HCT116 (cell line): ENCODE results near the gene EHBP1. TPM values are rescaled to one million over a fixed set of nuclear protein-coding genes. Genes with fewer than 3 reads are reported as not detected.

Experiments used
- ATAC-seq: fragments of 200-7000 bp; cut with Tn5 transposase; 2 replicates; pipeline ENCODE4 v1.9.1; 2020; ENCODE audit warnings: mild to moderate bottlenecking, moderate library complexity
- BruUV-seq: library from RNA; stranded (reverse); fragments of 400-500 nt; replicated peaks from 2 replicates; lab custom pipeline; 2021; lab: Mats Ljungman, UMichigan
- CTCF ChIA-PET: fragments of 300-600 bp; sonication (Branson Sonifier 250); formaldehyde crosslinking; loops from one replicate; lab custom pipeline; 2021; ENCODE audit warnings: antibody characterized with exemption; lab: Charles Lee
- POLR2A ChIA-PET: fragments of 300-600, 350-600 bp; sonication (Branson Sonifier 250); formaldehyde crosslinking; loops from one replicate; lab custom pipeline; 2021; ENCODE audit warnings: antibody characterized with exemption; lab: Charles Lee
- RAD21 ChIA-PET, 2 experiments: fragments of 300-600 bp; sonication (Branson Sonifier 250); formaldehyde crosslinking; loops; one replicate each; lab custom pipeline; 2023; ENCODE audit warnings: low total read pairs in 2 of 2; ENCODE audit not compliant: uncharacterized antibody in 2 of 2, unreplicated experiment in 2 of 2, low non-redundant PET in 1 of 2; lab: Charles Lee
- DNase-seq: peaks from one replicate; pipeline ENCODE4 v3.0.0-alpha.2; 2010; ENCODE audit warnings: low read depth, low spot score
- H2AFZ ChIP-seq: fragments of 200-600 bp; shearing (Covaris generic), sonication (generic); 2 replicates; pipeline ENCODE4 v1.6.1; 2017; ENCODE audit warnings: low read depth, mixed run types, mixed read lengths, antibody characterized with exemption, low read length; ENCODE audit not compliant: poor library complexity, severe bottlenecking
- H3K27ac ChIP-seq: 2 replicates; pipeline ENCODE4 v1.5.1; 2012; ENCODE audit warnings: low read depth, low read length
- H3K27me3 ChIP-seq: fragments of 200-600 bp; sonication (generic); 2 replicates; pipeline ENCODE4 v1.6.1; 2016; ENCODE audit warnings: mixed run types, low read length, mixed read lengths; ENCODE audit not compliant: insufficient read depth
- H3K36me3 ChIP-seq, 2 experiments: fragments of 200-500 bp in 1 of 2; fragments of 200-600 bp in 1 of 2; sonication (Bioruptor generic) in 1 of 2; sonication (generic) in 1 of 2; 2 replicates each; pipeline versions ENCODE4 v1.5.1 to v1.6.1; 2014 to 2016; ENCODE audit warnings: low read length in 2 of 2, inconsistent platforms in 1 of 2, mixed read lengths in 1 of 2, mixed run types in 1 of 2; ENCODE audit not compliant: insufficient read depth in 2 of 2, control insufficient read depth in 1 of 2
- H3K4me1 ChIP-seq, 2 experiments: fragments of 200-600 bp in 1 of 2; sonication (generic) in 1 of 2; 2 replicates each; pipeline versions ENCODE4 v1.5.1 to v1.6.1; 2012 to 2017; ENCODE audit warnings: low read length in 2 of 2, inconsistent platforms in 1 of 2, mild to moderate bottlenecking in 1 of 2, mixed read lengths in 1 of 2, mixed run types in 1 of 2, moderate library complexity in 1 of 2; ENCODE audit not compliant: insufficient read depth in 2 of 2, control insufficient read depth in 1 of 2
- H3K4me2 ChIP-seq: fragments of 200-600 bp; sonication (generic); 2 replicates; pipeline ENCODE4 v1.6.1; 2017; ENCODE audit warnings: mixed run types, low read length, mixed read lengths
- H3K4me3 ChIP-seq, 2 experiments: fragments of 200-600 bp in 1 of 2; sonication (generic) in 1 of 2; replicated peaks in 1 of 2; 2 replicates each; pipeline ENCODE4 v1.5.1; 2011 to 2016; ENCODE audit warnings: low read length in 2 of 2, control low read depth in 1 of 2, low read depth in 1 of 2, mild to moderate bottlenecking in 1 of 2, mixed read lengths in 1 of 2, mixed run types in 1 of 2
- H3K79me2 ChIP-seq: fragments of 200-600 bp; sonication (generic); 2 replicates; pipeline ENCODE4 v1.6.1; 2017; ENCODE audit warnings: mild to moderate bottlenecking, mixed run types, low read length, moderate library complexity, mixed read lengths; ENCODE audit not compliant: insufficient read depth
- H3K9ac ChIP-seq: fragments of 200-600 bp; sonication (generic); 2 replicates; pipeline ENCODE4 v1.6.1; 2016; ENCODE audit warnings: low read length, mixed read lengths
- H3K9me2 ChIP-seq: fragments of 200-600 bp; sonication (generic), shearing (Covaris generic); 2 replicates; pipeline ENCODE4 v1.6.1; 2017; ENCODE audit warnings: mixed run types, mild to moderate bottlenecking, moderate library complexity; ENCODE audit not compliant: insufficient read depth
- H3K9me3 ChIP-seq, 2 experiments: fragments of 200-500 bp in 1 of 2; fragments of 200-600 bp in 1 of 2; sonication (Bioruptor generic) in 1 of 2; sonication (generic) in 1 of 2; 2 replicates each; pipeline ENCODE4 v1.6.1; 2014 to 2017; ENCODE audit warnings: low read length in 2 of 2, mixed read lengths in 2 of 2, inconsistent platforms in 1 of 2, low read depth in 1 of 2, mild to moderate bottlenecking in 1 of 2, mixed run types in 1 of 2, moderate library complexity in 1 of 2; ENCODE audit not compliant: control insufficient read depth in 1 of 2, insufficient read depth in 1 of 2
- H4K20me1 ChIP-seq: fragments of 200-600 bp; sonication (generic), shearing (Covaris generic); 2 replicates; pipeline ENCODE4 v1.6.1; 2017; ENCODE audit warnings: mixed run types, mild to moderate bottlenecking, moderate library complexity; ENCODE audit not compliant: insufficient read depth
- CBX3 ChIP-seq: IDR thresholded peaks from 2 replicates; pipeline ENCODE4 v1.6.1; 2012; ENCODE audit warnings: low read depth
- CEBPB ChIP-seq: IDR thresholded peaks from 2 replicates; pipeline ENCODE4 v1.6.1; 2012; ENCODE audit warnings: low read depth
- EGR1 ChIP-seq: IDR thresholded peaks from 2 replicates; pipeline ENCODE4 v1.6.1; 2012; ENCODE audit warnings: low read depth
- ELF1 ChIP-seq: IDR thresholded peaks from 2 replicates; pipeline ENCODE4 v1.6.1; 2012; ENCODE audit warnings: low read depth, borderline replicate concordance
- EZH2phosphoT487 ChIP-seq: fragments of 200-600 bp; IDR thresholded peaks from 2 replicates; pipeline ENCODE4 v1.6.1; 2018; ENCODE audit warnings: antibody characterized with exemption, borderline replicate concordance
- FOSL1 ChIP-seq: IDR thresholded peaks from 2 replicates; pipeline ENCODE4 v1.6.1; 2012; ENCODE audit warnings: low read depth
- JUND ChIP-seq: IDR thresholded peaks from 2 replicates; pipeline ENCODE4 v1.6.1; 2012
- MAX ChIP-seq: IDR thresholded peaks from 2 replicates; pipeline ENCODE4 v1.6.1; 2012
- POLR2A ChIP-seq: IDR thresholded peaks from 2 replicates; pipeline ENCODE4 v1.7.0; 2011; ENCODE audit warnings: borderline replicate concordance; ENCODE audit not compliant: insufficient read depth, insufficient read length; ENCODE audit errors: extremely low read depth
- POLR2AphosphoS5 ChIP-seq: IDR thresholded peaks from 2 replicates; pipeline ENCODE4 v1.6.1; 2011; ENCODE audit warnings: mild to moderate bottlenecking, low read depth, low read length, moderate library complexity
- RAD21 ChIP-seq: IDR thresholded peaks from 2 replicates; pipeline ENCODE4 v1.6.1; 2012; ENCODE audit warnings: low read depth, mild to moderate bottlenecking
- SIN3A ChIP-seq: IDR thresholded peaks from 2 replicates; pipeline ENCODE4 v1.6.1; 2012; ENCODE audit warnings: low read depth
- SRF ChIP-seq: IDR thresholded peaks from 2 replicates; pipeline ENCODE4 v1.6.1; 2012; ENCODE audit warnings: low read depth
- TCF7L2 ChIP-seq: IDR thresholded peaks from 2 replicates; pipeline ENCODE4 v1.7.0; 2011; ENCODE audit warnings: borderline replicate concordance, inconsistent platforms; ENCODE audit not compliant: insufficient read depth, insufficient read length; ENCODE audit errors: extremely low read depth
- YY1 ChIP-seq: IDR thresholded peaks from 2 replicates; pipeline ENCODE4 v1.6.1; 2011; ENCODE audit warnings: low read length, low read depth, moderate library complexity, mild to moderate bottlenecking; ENCODE audit not compliant: insufficient replicate concordance; ENCODE audit errors: extremely low read depth
- ZNF274 ChIP-seq: fragments of 200-500 bp; sonication (Bioruptor generic); IDR thresholded peaks from 2 replicates; pipeline ENCODE4 v1.6.1; 2014; ENCODE audit warnings: mild to moderate bottlenecking, low read depth, low read length, inconsistent platforms
- intact Hi-C: fragments of 100-400 bp; cut with micrococcal nuclease; formaldehyde crosslinking; loops from 2 replicates; pipeline ENCODE4 v1.10.0; 2022
- total RNA-seq: library from RNA; stranded (reverse); gene quantifications from one replicate; pipeline ENCODE4 v1.2.1, GENCODE V29; 2021; ENCODE audit not compliant: unreplicated experiment
- TF ChIP-seq, protein P1 (sequence below): IDR thresholded peaks from 2 replicates; pipeline ENCODE4 v1.6.1; 2012
- TF ChIP-seq, protein P2 (sequence below): IDR thresholded peaks from 2 replicates; pipeline ENCODE4 v1.6.1; 2012; ENCODE audit warnings: low read depth

The EHBP1 gene
- total RNA-seq, 1 experiment from 2014 or later, result 89.9 TPM

DNA sequence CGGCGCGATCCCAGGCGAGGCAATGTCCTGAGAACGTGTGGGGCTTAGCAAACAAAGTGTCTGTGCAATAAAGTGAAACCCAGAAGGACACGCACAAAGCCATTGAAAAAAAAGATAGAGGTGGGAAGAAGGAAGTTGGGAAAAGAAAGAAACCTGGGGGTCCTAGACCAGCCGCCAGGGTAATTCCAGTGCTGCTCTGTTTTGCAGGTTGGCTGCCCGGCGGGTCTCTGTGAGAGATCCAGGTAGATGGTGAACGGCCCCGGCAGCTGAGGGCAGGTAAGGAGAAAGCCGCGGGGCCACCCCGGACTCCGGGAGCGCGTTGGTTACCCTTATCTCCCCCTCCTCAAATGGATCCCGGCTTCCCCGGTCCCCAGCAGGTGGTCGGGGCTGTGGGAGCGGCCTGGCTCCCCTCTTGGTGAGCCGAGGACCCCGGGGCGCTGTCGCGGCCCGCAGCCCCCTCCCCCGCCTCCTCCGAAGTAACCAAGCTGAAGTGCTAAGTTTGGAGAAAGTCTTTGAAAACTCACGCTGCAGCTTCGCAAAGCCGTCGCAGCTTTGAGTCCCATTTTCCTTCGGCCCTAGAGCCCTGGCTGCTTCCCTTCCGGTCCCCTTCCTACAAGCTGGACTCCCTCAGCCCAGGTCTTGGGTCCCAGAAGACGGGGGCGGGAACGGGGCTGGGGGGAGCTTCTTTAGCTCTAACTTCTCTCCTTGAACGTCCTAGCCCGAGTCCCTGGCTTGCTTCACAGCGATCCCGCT, 345.7 kb downstream of the EHBP1 start:
- ChIA-PET POLR2A (no interaction called here), RAD21 (no interaction called here), CTCF (no interaction called here)
- H3K9me2 ChIP-seq, result no peaks in the 10 kb centered on the region
- H3K9ac ChIP-seq, result peak overlapping the region; percentile 98
- peaks cover 4 to 18% of the 10 kb centered on the region in 2 experiments; a peak in 2 of 4 replicates for H3K4me1 ChIP-seq
- DNase-seq (no peak), ATAC-seq (peak; percentile 4; the same call in 1 of the 2 replicates)
- peaks cover 3 to 4% of the 10 kb centered on the region in 2 experiments; a peak in 1 of 4 replicates for H3K36me3 ChIP-seq
- peak overlapping the region; percentile 97 to 99 for H3K4me3 ChIP-seq
- TSS peak; percentile 36 for BruUV-seq
- H2AFZ ChIP-seq, result peak overlapping the region; percentile 87
- intact Hi-C loops, result no loop called here
- H3K4me2 ChIP-seq, result peak overlapping the region; percentile 98
- H3K27me3 ChIP-seq, result no peaks in the 10 kb centered on the region
- no peaks in the 10 kb centered on the region for H4K20me1 ChIP-seq
- peak overlapping the region; percentile 51 for H3K27ac ChIP-seq
- H3K79me2 ChIP-seq, result peaks cover 13% of the 10 kb centered on the region; the same call in 1 of the 2 replicates
- no peaks in the 10 kb centered on the region for H3K9me3 ChIP-seq
- TF ChIP-seq POLR2A (no peak), SRF (no peak), YY1 (no peak), JUND (no peak), EZH2phosphoT487 (no peak), CEBPB (no peak), POLR2AphosphoS5 (no peak), MAX (no peak), TCF7L2 (no peak), SIN3A (no peak), CBX3 (no peak), RAD21 (no peak), ZNF274 (no peak), EGR1 (no peak), ELF1 (no peak), FOSL1 (no peak)
- TF ChIP-seq, protein P1, sequence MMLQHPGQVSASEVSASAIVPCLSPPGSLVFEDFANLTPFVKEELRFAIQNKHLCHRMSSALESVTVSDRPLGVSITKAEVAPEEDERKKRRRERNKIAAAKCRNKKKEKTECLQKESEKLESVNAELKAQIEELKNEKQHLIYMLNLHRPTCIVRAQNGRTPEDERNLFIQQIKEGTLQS, result no peak
- TF ChIP-seq, protein P2, sequence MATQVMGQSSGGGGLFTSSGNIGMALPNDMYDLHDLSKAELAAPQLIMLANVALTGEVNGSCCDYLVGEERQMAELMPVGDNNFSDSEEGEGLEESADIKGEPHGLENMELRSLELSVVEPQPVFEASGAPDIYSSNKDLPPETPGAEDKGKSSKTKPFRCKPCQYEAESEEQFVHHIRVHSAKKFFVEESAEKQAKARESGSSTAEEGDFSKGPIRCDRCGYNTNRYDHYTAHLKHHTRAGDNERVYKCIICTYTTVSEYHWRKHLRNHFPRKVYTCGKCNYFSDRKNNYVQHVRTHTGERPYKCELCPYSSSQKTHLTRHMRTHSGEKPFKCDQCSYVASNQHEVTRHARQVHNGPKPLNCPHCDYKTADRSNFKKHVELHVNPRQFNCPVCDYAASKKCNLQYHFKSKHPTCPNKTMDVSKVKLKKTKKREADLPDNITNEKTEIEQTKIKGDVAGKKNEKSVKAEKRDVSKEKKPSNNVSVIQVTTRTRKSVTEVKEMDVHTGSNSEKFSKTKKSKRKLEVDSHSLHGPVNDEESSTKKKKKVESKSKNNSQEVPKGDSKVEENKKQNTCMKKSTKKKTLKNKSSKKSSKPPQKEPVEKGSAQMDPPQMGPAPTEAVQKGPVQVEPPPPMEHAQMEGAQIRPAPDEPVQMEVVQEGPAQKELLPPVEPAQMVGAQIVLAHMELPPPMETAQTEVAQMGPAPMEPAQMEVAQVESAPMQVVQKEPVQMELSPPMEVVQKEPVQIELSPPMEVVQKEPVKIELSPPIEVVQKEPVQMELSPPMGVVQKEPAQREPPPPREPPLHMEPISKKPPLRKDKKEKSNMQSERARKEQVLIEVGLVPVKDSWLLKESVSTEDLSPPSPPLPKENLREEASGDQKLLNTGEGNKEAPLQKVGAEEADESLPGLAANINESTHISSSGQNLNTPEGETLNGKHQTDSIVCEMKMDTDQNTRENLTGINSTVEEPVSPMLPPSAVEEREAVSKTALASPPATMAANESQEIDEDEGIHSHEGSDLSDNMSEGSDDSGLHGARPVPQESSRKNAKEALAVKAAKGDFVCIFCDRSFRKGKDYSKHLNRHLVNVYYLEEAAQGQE, result no peak
